ENCODE results near the gene DONSON.
"Not testable (repeated sequence)": the region's sequence is repeated elsewhere in the genome, so short reads cannot be mapped to it uniquely, and the experiment has no call there.

The DONSON gene, protein sequence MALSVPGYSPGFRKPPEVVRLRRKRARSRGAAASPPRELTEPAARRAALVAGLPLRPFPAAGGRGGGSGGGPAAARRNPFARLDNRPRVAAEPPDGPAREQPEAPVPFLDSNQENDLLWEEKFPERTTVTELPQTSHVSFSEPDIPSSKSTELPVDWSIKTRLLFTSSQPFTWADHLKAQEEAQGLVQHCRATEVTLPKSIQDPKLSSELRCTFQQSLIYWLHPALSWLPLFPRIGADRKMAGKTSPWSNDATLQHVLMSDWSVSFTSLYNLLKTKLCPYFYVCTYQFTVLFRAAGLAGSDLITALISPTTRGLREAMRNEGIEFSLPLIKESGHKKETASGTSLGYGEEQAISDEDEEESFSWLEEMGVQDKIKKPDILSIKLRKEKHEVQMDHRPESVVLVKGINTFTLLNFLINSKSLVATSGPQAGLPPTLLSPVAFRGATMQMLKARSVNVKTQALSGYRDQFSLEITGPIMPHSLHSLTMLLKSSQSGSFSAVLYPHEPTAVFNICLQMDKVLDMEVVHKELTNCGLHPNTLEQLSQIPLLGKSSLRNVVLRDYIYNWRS

DNA sequence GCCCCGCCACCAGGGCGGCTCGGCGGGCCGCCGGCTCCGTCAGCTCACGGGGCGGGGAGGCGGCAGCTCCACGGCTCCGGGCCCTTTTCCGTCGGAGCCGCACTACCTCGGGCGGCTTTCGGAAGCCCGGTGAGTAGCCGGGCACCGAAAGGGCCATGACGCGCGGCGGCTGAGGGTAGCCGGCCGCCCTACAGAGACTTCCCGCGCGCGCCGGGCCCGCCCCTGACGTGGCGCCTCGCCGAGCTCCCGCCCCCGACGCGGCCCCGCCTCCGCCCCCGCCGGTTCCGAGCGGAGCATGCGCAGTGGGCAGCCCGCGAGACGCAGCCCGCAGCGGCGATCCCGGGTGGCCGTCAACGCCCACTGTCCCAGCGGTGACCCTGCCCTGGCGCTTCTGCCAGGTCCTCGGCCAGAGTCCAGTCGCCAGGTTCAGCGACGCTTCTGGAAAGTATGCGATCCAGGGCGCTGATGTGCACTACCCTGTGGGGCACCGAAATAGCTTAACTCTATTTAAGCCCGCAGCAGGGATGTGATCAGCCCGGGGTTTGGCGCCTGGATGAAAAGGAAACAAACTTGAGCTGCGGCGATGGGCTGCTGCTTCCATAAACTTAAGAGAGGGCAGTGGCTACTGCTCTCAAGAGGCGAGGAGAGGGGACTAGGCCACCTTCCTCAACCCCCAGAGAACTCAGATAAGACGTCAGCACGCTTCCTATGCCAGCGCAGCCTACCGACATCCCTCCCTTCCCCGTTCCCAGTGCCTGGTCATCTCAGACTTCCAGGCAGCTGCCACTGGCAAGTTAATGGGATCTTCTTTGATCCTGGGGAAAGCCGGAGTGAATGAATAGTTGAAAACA, at the start of gene DONSON:
Gene DONSON (minus strand): TSS at position 200 of the 851 bp plus-strand sequence. CDS start 43 bp downstream, at position 157.
- no peaks in the 10 kb centered on the region for H3K9me3 ChIP-seq
- H3K36me3 ChIP-seq (replicated peaks): peaks cover 15% of the 10 kb centered on the region
- H3K4me1 ChIP-seq: peaks cover 9% of the 10 kb centered on the region
- peak within 1 kb of the TSS; percentile 70 for H3K4me3 ChIP-seq
- no peaks in the 10 kb centered on the region for H3K27me3 ChIP-seq (ENCODE audit: low read depth)
- in situ Hi-C loops (cut with MboI; ENCODE audit: low sequenced_read_pairs): loop anchor here (25.0 kb wide), 1 partner anchor 101 kb away; the partner anchor contains the start of genes DNAJC28 and TMEM50B
- DNase-seq (ENCODE audit: low spot score in 2 of 2): peak; percentile 77 to 91

DNA sequence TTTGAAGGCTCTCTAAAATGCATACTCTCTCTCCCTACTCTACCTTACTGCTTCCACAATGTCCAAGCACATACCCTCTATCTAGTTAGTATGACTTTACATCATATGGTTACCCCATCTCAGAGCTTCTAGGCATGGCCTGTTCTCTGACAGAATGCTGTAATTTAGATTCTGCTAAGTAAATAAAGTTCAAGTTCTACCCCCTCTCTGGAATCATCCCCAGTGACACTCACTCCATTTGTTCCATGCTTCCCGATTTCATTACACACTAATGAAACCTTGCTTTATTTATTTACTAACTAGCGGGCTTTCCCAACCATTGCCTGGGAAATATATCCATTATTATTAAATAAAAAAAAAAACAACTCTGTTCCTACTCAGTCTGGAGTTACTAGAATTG, 45.8 kb upstream of the DONSON start:
- H3K4me1 ChIP-seq: no peaks in the 10 kb centered on the region
- DNase-seq (ENCODE audit: low spot score in 2 of 2): no peak
- H3K4me3 ChIP-seq: no peak overlapping the region
- peaks cover 10% of the 10 kb centered on the region for H3K36me3 ChIP-seq (replicated peaks)
- no peaks in the 10 kb centered on the region for H3K27me3 ChIP-seq (ENCODE audit: low read depth)
- in situ Hi-C loops (cut with MboI; ENCODE audit: low sequenced_read_pairs): no loop called here
- H3K9me3 ChIP-seq: no peaks in the 10 kb centered on the region

DNA sequence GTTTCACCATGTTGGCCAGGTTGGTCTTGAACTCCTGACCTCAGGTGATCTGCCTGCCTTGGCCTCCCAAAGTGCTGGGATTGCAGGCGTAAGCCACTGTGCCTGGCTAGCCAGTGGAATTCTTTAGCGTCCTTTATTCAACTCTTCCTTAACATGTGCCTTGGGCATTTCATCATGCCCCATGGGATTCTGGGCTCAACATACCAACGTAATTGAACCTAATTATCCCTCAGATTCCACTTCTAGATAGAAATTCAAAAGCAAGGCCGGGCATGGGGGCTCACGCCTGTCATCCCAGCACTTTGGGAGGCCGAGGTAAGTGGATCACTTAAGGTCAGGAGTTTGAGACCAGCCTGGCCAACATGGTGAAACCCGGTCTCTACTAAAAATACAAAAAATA, 37.7 kb upstream of the DONSON start:
- H3K4me3 ChIP-seq; DNase-seq (ENCODE audit: low spot score in 2 of 2); H3K4me1 ChIP-seq; H3K9me3 ChIP-seq; H3K27me3 ChIP-seq (ENCODE audit: low read depth); in situ Hi-C loops (cut with MboI; ENCODE audit: low sequenced_read_pairs): not testable (repeated sequence)
- peaks cover 29% of the 10 kb centered on the region for H3K36me3 ChIP-seq (replicated peaks)

DNA sequence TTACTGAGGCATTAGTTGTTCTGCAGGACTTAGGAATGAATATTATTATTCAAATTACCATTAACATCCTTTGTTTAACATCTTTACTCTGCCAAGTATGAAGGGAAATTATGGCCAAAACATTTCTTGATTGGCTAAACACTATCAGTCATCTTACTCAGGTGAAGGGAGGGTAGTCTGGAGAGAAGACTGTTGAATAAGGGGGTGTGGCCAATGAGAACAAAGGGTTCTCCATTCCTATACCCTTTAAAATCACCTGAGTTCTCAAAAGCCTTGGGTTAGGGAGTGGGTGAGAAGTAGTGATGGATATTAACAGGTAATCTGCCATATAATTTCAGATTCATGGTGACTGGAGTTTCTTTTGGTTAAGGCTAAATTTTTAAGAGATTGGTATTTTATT, 33.8 kb upstream of the DONSON start:
- DNase-seq (ENCODE audit: low spot score in 2 of 2): no peak
- H3K27me3 ChIP-seq (ENCODE audit: low read depth): no peaks in the 10 kb centered on the region
- H3K4me1 ChIP-seq: no peaks in the 10 kb centered on the region; the same call in none of the 2 replicates
- peaks cover 32% of the 10 kb centered on the region for H3K36me3 ChIP-seq (replicated peaks)
- H3K4me3 ChIP-seq: no peak overlapping the region
- in situ Hi-C loops (cut with MboI; ENCODE audit: low sequenced_read_pairs): no loop called here
- no peaks in the 10 kb centered on the region for H3K9me3 ChIP-seq

DNA sequence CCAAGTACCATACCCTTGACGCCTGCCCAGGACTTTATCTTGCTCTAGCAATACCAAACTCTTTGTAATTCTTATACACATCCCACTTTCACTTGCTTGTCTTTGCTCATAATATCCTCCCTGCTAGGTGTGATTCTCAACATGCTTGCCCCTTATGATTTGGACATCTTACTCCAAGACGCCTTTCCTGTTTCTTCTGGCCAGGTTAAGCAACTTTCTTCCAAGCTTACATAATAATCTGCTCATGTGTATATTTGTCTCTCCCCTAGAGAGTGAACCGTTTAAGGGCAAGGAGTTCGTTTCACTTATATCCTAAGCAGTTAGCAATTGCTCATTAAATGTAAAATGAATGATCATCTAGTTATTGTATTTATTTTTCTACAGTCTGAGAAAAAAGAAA, 31.2 kb upstream of the DONSON start:
- DNase-seq (ENCODE audit: low spot score in 2 of 2): no peak
- no peaks in the 10 kb centered on the region; the same call in none of the 2 replicates for H3K4me1 ChIP-seq
- H3K36me3 ChIP-seq (replicated peaks): peaks cover 33% of the 10 kb centered on the region
- no peaks in the 10 kb centered on the region for H3K27me3 ChIP-seq (ENCODE audit: low read depth)
- in situ Hi-C loops (cut with MboI; ENCODE audit: low sequenced_read_pairs): no loop called here
- no peak overlapping the region for H3K4me3 ChIP-seq
- H3K9me3 ChIP-seq: no peaks in the 10 kb centered on the region

DNA sequence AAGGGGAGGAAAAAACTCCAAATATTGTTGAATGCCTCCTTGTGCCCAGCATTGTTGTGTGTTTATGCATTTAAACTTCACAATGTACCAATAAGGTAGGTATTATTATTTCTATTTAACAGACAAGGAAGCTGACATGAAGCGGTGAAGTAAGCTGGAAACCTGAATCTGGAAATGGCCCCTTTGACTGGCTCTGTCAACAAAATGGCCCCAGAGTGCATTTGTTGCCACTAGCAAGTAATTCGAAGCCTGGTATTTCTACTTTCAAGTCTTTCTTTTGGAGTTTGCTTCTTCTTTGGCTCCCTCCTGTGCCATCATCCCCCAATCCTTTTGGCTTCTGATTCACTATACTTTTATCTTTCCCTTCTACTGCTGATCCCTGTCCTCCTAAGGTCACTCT, 29.9 kb upstream of the DONSON start:
- no peak for DNase-seq (ENCODE audit: low spot score in 2 of 2)
- Histone ChIP-seq H3K4me1 (no peaks in the 10 kb centered on the region; the same call in none of the 2 replicates), H3K36me3 (replicated peaks) (peaks cover 30% of the 10 kb centered on the region), H3K27me3 (ENCODE audit: low read depth) (no peaks in the 10 kb centered on the region), H3K9me3 (no peaks in the 10 kb centered on the region), H3K4me3 (no peak overlapping the region)
- in situ Hi-C loops (cut with MboI; ENCODE audit: low sequenced_read_pairs): no loop called here

DNA sequence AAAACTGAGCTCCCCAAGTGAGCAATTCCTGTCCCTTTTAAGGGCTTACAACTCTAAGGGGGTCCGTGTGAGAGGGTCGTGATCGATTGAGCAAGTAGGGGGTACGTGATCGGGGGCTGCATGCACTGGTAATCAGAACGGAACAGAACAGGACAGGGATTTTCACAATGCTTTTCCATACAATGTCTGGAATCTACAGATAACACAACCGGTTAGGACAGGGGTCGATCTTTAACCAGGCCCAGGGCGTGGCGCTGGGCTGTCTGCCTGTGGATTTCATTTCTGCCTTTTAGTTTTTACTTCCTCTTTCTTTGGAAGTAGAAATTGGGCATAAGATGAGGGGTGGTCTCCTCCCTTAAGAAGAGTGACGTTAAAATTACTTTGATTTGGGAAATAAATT, 29.1 kb upstream of the DONSON start:
- peaks cover 30% of the 10 kb centered on the region for H3K36me3 ChIP-seq (replicated peaks)
- H3K4me3 ChIP-seq; H3K27me3 ChIP-seq (ENCODE audit: low read depth); H3K9me3 ChIP-seq; in situ Hi-C loops (cut with MboI; ENCODE audit: low sequenced_read_pairs); DNase-seq (ENCODE audit: low spot score in 2 of 2); H3K4me1 ChIP-seq: not testable (repeated sequence)

DNA sequence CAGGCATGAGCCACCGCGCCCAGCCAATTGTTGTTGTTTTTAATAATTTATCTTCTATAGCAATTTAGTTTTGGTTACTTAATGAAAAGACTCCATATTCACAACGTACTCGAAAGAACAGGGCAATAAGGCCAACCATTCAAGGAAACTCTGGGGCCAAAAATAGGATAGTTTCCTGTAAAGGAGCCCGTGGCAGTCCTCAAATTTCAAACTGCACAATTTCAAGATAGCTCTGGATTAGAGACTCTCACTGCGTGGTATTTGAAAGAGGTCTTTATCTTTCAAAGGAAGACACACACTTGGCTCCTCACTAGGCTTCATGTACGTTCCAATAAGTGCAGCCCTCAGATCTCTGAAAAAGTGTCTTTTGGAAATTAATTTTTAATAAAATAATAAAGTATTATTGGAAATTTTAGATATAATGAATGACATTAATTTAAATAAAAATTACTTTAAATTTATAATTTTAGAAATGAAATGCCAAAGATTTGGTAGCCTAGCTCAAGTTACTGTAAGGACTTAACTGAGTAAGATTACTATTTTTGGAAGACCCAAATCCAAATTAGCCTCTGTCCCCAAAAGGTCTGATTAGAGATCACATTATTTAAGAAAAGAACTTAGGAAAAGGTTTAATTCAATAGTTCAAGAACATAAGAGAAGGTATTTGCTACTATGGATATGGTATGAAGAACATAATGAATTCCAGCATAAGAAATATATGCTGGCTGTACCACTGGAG, 22.7 kb upstream of the DONSON start:
- Histone ChIP-seq H3K4me1 (no peaks in the 10 kb centered on the region), H3K4me3 (no peak overlapping the region), H3K27me3 (ENCODE audit: low read depth) (no peaks in the 10 kb centered on the region), H3K36me3 (replicated peaks) (peaks cover 17% of the 10 kb centered on the region), H3K9me3 (no peaks in the 10 kb centered on the region)
- in situ Hi-C loops (cut with MboI; ENCODE audit: low sequenced_read_pairs): no loop called here
- DNase-seq (ENCODE audit: low spot score in 2 of 2): no peak

DNA sequence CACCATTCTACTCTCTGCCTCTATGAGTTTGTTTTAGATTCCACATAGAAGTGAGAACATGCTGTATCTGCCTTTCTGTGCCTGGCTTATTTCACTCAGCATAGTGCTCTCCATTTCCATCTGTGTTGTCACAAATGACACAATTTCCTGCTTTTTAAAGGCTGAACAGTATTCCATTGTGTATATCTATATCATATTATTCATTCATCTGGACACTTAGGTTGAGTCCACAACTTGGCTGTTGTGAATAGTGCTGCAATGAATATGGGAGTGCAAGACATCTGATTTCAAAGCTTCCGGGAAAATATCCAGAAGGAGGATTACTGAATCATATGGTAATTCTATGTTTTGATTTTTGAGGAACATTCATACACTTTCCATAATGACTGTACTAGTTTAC, 20.1 kb upstream of the DONSON start:
- H3K4me1 ChIP-seq: no peaks in the 10 kb centered on the region
- DNase-seq (ENCODE audit: low spot score in 2 of 2): no peak
- in situ Hi-C loops (cut with MboI; ENCODE audit: low sequenced_read_pairs): no loop called here
- H3K27me3 ChIP-seq (ENCODE audit: low read depth): no peaks in the 10 kb centered on the region
- H3K36me3 ChIP-seq (replicated peaks): peaks cover 14% of the 10 kb centered on the region
- no peak overlapping the region for H3K4me3 ChIP-seq
- no peaks in the 10 kb centered on the region for H3K9me3 ChIP-seq

DNA sequence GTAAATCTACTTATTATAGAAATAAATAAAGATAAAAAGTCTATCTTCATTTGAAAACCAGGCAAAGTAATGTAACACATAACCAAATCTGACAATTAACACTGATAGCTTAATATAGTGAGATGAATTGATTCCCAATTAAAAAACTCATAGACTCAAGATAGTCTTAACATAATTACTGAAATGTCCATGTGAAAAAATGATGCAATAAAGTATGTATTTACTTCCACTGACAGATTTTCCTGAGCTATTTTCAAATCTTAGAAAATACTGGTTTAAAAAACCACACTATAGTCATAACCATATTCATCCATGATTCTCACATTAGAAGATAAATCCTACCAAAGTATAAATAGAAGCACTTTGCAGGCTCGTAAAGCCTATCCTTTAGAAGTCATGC, 9.6 kb upstream of the DONSON start:
- Histone ChIP-seq H3K9me3 (no peaks in the 10 kb centered on the region), H3K36me3 (replicated peaks) (peaks cover 47% of the 10 kb centered on the region), H3K4me3 (no peak overlapping the region), H3K27me3 (ENCODE audit: low read depth) (no peaks in the 10 kb centered on the region), H3K4me1 (no peaks in the 10 kb centered on the region)
- in situ Hi-C loops (cut with MboI; ENCODE audit: low sequenced_read_pairs): loop anchor here (25.0 kb wide), 1 partner anchor 111 kb away; the partner anchor contains the start of genes DNAJC28 and TMEM50B
- DNase-seq (ENCODE audit: low spot score in 2 of 2): no peak

DNA sequence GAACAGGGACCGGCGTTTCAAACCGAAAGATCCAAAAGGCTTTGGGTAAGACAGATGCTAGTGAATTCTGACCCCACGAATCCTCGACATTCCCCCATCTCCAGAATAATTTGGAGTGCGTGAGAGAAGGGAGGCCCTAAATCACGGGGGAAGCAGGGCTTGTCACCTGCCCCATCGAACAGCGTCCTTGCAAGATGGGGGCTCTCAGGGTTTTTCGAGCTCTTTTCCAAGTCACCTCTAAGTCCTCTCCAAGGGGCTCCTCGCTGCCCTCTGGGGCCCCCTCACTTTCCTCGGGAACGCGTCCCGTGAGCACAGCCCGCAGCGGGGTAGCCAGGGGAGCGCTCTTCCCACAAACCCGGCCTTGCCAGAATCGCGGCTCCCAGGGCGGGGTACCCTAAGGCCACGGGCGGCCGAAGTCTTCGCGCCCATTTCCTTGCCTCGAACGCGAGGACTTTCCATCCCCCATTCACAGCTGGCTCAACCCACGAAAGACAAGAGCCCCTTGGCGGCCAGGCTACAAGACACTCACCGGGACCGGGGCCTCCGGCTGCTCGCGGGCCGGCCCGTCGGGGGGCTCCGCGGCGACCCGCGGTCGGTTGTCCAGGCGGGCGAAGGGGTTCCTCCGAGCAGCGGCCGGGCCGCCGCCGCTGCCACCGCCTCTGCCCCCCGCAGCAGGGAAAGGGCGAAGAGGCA, 546 bp downstream of the DONSON start:
- H3K27me3 ChIP-seq (ENCODE audit: low read depth): no peaks in the 10 kb centered on the region
- peaks cover 9% of the 10 kb centered on the region for H3K4me1 ChIP-seq
- no peaks in the 10 kb centered on the region for H3K9me3 ChIP-seq
- peak overlapping the region; percentile 70 for H3K4me3 ChIP-seq
- peaks cover 19% of the 10 kb centered on the region for H3K36me3 ChIP-seq (replicated peaks)
- DNase-seq (ENCODE audit: low spot score in 2 of 2): peak in 1 of 2 experiments; percentile 59
- in situ Hi-C loops (cut with MboI; ENCODE audit: low sequenced_read_pairs): loop anchor here (25.0 kb wide), 1 partner anchor 101 kb away; the partner anchor contains the start of genes DNAJC28 and TMEM50B

DNA sequence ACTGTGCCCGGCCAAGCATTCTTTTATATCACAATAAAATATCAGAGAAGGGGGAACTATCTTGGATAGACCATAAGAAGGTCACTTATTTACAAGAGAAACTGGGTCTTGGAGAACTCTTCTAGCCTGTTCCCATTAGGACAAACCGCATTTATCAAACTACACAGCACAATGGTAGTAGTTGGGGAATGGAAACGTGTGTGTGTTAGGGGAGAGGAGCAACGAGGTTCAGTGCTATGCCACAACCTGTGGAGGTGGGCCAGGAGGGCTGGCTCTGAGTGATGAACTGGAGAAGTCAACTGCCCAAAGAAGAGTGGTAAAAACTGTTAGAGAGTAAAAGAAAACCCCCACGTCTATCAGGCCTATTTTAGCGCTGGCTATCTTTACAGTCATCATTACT, 1.6 kb downstream of the DONSON start:
- in situ Hi-C loops (cut with MboI; ENCODE audit: low sequenced_read_pairs): loop anchor here (25.0 kb wide), 1 partner anchor 100 kb away; the partner anchor contains the start of genes DNAJC28 and TMEM50B
- H3K4me3 ChIP-seq: peak overlapping the region; percentile 70
- no peaks in the 10 kb centered on the region for H3K9me3 ChIP-seq
- peaks cover 28% of the 10 kb centered on the region for H3K36me3 ChIP-seq (replicated peaks)
- no peak for DNase-seq (ENCODE audit: low spot score in 2 of 2)
- peaks cover 9% of the 10 kb centered on the region for H3K4me1 ChIP-seq
- no peaks in the 10 kb centered on the region for H3K27me3 ChIP-seq (ENCODE audit: low read depth)
